ENCODE data around the gene VPS26B. TPM values are rescaled to one million over a fixed set of nuclear protein-coding genes. Genes with fewer than 3 reads are reported as not detected.

The VPS26B gene
- total RNA-seq, 4 donors from 2014 or later: 33.3 to 52.4 (median 39.4) TPM

DNA sequence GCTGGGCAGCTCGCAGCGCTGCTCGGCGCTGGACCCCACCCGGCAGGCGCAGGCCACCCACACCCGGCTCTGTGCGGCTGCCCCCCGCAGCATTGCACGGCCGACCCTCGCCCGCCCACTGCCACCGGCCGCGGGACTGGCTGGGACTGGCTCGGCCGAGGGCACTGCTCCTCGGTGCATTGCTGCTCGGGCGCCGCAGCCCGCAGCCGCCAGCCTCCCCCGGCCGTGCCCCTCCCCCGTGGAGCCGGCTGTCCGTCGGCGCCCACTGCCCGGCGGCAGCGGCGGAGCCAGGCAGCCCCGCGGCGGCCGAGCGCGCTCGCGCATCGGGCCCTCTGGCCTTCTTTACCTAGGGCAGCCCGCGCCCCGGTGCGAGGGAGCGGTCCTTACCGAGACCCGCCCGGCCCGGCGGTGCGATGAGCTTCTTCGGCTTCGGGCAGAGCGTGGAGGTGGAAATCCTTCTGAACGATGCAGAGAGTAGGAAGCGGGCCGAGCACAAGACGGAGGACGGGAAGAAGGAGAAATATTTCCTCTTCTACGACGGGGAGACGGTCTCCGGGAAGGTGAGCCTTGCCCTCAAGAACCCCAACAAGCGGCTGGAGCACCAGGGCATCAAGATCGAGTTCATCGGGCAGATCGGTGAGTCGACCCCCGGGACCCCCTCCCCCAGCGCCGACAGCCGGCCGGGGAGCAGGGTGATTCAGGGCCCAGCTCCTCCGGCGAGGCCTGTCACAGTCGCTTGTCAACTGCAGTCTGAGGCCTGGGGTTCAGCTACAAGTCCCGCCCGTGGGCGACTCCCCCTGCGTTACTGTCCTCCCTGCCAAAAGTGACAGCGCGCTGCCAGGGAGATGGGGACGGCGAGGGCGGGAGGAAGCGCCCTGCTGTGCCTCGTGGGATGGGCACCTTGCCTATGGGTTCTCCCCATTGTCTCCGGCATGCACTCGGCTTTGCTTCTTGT lies 516 bp downstream of the VPS26B start:
- TF ChIP-seq, protein P1, sequence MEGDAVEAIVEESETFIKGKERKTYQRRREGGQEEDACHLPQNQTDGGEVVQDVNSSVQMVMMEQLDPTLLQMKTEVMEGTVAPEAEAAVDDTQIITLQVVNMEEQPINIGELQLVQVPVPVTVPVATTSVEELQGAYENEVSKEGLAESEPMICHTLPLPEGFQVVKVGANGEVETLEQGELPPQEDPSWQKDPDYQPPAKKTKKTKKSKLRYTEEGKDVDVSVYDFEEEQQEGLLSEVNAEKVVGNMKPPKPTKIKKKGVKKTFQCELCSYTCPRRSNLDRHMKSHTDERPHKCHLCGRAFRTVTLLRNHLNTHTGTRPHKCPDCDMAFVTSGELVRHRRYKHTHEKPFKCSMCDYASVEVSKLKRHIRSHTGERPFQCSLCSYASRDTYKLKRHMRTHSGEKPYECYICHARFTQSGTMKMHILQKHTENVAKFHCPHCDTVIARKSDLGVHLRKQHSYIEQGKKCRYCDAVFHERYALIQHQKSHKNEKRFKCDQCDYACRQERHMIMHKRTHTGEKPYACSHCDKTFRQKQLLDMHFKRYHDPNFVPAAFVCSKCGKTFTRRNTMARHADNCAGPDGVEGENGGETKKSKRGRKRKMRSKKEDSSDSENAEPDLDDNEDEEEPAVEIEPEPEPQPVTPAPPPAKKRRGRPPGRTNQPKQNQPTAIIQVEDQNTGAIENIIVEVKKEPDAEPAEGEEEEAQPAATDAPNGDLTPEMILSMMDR (IDR thresholded peaks at IDR 0.05; ENCODE audit: low read depth): no peak

- TF ChIP-seq, protein P1 (IDR thresholded peaks at IDR 0.05; ENCODE audit: low read depth): no peak
Measured at GRCh38 chr11:134226806-134227325, 2.4 kb downstream of the VPS26B start.

- TF ChIP-seq, protein P1 (IDR thresholded peaks at IDR 0.05; ENCODE audit: low read depth): no peak
Measured at GRCh38 chr11:134228625-134229024, 4.2 kb downstream of the VPS26B start.

DNA sequence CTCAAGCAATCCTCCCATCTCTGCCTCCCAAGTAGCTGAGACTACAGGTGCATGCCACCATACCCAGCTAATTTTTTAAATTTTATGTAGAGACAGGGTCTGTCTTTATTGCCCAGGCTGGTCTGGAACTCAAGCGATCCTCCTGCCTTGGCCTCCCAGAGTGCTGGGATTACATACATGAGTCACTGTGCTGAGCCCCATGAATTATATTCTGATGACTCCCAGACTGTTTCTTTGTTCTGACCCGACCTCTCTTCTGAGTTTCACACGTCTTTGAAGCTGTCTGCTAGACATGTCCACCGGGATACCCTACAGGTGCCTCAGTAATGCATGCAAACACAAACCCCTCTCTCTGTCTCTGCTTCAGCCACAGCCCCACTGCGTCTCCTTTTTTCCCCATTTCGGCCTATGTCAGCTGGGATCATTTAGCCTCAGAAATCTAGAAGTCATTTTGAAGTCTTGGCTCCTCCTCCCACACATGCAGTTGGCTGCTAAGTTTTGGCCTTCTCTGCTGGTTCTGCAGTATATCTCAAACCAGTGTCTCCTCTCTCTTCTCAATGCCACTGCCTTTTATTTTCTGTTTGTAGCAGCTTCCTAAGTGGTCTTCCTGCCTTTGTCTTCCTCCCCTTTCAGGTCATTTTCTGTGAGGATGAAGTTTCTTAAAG lies 4.8 kb downstream of the VPS26B start:
- TF ChIP-seq, protein P1 (IDR thresholded peaks at IDR 0.05; ENCODE audit: low read depth): no peak

DNA sequence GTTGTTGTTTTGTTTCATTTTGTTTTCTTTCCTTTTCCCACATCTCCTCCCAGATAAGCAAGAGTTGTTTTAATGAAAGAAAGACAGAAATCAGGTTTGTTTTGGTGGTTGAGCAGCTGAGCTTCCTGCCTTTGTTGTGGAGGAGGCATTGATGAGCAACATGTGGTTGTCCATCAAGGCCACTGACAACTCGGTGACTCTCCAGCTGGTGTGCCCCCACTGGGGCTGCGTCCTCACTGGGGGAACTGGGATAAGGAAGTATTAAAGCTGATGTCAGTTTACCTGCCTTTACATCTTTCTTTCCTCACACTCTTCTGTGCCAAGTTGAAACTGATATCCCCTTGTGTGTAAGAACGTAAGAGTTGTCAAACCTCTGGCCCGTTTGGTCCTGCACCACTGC lies 5.9 kb downstream of the VPS26B start:
- TF ChIP-seq, protein P1 (IDR thresholded peaks at IDR 0.05; ENCODE audit: low read depth): no peak

- TF ChIP-seq, protein P1 (IDR thresholded peaks at IDR 0.05; ENCODE audit: low read depth): no peak
Measured at GRCh38 chr11:134231958-134232659, 7.6 kb downstream of the VPS26B start.

Data from subcutaneous adipose tissue (tissue), 4 donors.